Esophagus (tissue), 2 donors: Measurements from ENCODE around the gene ARHGEF38. TPM values are rescaled to one million over a fixed set of nuclear protein-coding genes. Genes with fewer than 3 reads are reported as not detected.
"Not testable (repeated sequence)": the region's sequence is repeated elsewhere in the genome, so short reads cannot be mapped to it uniquely, and the experiment has no call there.

Source experiments
- H3K27ac ChIP-seq, 2 donors: one replicate each; pipeline ENCODE4 v1.5.1; 2013; ENCODE audit warnings: low read depth in 2 of 2, mild to moderate bottlenecking in 2 of 2, inconsistent platforms in 1 of 2, low read length in 1 of 2, moderate library complexity in 1 of 2
- H3K27me3 ChIP-seq, 2 donors: one replicate each; pipeline ENCODE4 v1.6.1; 2013; ENCODE audit warnings: low read length in 2 of 2, control low read depth in 1 of 2, mild to moderate bottlenecking in 1 of 2; ENCODE audit not compliant: insufficient read depth in 2 of 2, control insufficient read depth in 1 of 2
- H3K36me3 ChIP-seq, 2 donors: one replicate each; pipeline ENCODE4 v1.6.1; 2013; ENCODE audit warnings: low read length in 1 of 2; ENCODE audit not compliant: control insufficient read depth in 2 of 2, insufficient read depth in 2 of 2
- H3K4me1 ChIP-seq, 2 donors: one replicate each; pipeline ENCODE4 v1.6.1; 2013; ENCODE audit warnings: low read length in 1 of 2; ENCODE audit not compliant: control insufficient read depth in 2 of 2, insufficient read depth in 2 of 2
- H3K4me3 ChIP-seq, 2 donors: one replicate each; pipeline ENCODE4 v1.5.1; 2013; ENCODE audit warnings: low read length in 2 of 2, mild to moderate bottlenecking in 2 of 2, low read depth in 1 of 2, moderate library complexity in 1 of 2
- H3K9me3 ChIP-seq, 2 donors: one replicate each; pipeline ENCODE4 v1.6.1; 2013; ENCODE audit warnings: mild to moderate bottlenecking in 2 of 2, low read depth in 1 of 2, low read length in 1 of 2, moderate library complexity in 1 of 2; ENCODE audit not compliant: control insufficient read depth in 2 of 2, insufficient read depth in 1 of 2
- WGBS, 2 donors: extraction: QIAGEN DNeasy Blood & Tissue Kit; methylation state at CpG; one replicate each; pipeline ENCODE4 v1.1.7; 2013; 5-methylcytosine and 5-hydroxymethylcytosine counted together
- polyA plus RNA-seq, 2 donors: library from polyadenylated mRNA; stranded (reverse); fragments of 200-250 nt; gene quantifications; one replicate each; pipeline ENCODE4 v1.2.3, GENCODE V29; 2013
- donor health status: healthy with polysubstance abuse.
- donor health status: Bipolar disorder and iron deficiency.

Gene ARHGEF38
- polyA plus RNA-seq, 2 donors = 0.06 to 0.07 TPM

DNA sequence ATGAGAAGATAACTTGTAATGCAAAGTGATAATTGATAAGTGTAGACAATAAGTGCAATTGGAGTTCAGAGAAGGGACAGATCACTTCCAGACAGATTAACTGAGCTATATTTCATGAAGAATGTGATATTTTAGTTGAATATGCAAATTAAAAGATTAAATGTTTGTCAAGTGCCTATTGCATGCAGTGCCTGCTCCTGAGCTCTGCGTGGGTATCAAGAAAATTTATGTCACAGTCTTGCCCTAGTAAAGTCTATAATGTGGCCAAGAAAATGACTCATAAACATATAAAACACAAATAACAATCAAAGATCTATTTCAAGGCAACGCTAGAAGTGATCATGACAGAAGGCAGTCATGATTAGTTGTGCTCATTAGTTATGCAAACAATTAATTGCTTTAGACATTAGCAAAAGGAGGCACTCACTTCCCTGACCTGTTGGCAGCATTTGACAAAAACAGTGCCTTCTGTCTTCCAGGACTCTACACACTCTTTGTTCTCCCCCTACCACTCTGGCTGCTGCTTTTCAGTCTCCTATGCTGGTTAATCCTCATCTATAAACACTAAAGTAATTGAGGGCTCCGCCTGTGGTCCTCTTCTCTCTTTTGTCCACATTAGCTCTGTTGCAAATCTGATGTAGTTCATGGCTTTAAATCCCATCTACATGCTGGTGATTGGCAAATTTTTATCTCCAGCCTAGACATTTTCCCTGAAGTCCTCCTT lies 47.7 kb downstream of the ARHGEF38 start:
- H3K4me3 ChIP-seq = no peak overlapping the region
- no peaks in the 10 kb centered on the region for H3K36me3 ChIP-seq
- no peaks in the 10 kb centered on the region for H3K27me3 ChIP-seq
- no peak overlapping the region for H3K27ac ChIP-seq
- H3K9me3 ChIP-seq = no peaks in the 10 kb centered on the region
- 71 to 81% methylated on average over 3 of the region's 3 CpGs for WGBS, 2 donors
- H3K4me1 ChIP-seq = no peaks in the 10 kb centered on the region

DNA sequence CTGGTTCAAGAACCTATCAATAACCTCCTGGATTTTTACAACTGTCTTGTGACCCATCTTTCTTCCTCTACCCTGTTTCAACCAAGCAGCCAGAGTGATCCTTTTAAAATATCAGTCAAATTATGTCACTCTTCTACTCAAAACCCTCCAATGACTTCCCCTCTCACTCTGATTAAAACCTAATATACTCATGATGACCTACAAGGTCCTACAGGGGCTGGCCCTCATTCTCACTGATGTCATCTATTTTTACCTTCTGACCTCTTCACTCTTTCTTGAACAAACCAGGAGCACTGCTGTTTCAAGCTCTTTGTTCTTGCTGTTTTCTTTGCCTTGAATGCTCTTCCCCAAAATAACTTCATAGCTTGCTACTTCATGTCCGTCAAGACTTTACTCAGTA lies 48.5 kb downstream of the ARHGEF38 start:
- no peak overlapping the region for H3K27ac ChIP-seq
- no peak overlapping the region for H3K4me3 ChIP-seq
- 83 to 97% methylated on average over 1 of the region's 1 CpG for WGBS, 2 donors
- no peaks in the 10 kb centered on the region for H3K4me1 ChIP-seq
- no peaks in the 10 kb centered on the region for H3K27me3 ChIP-seq
- no peaks in the 10 kb centered on the region for H3K36me3 ChIP-seq
- H3K9me3 ChIP-seq = no peaks in the 10 kb centered on the region

DNA sequence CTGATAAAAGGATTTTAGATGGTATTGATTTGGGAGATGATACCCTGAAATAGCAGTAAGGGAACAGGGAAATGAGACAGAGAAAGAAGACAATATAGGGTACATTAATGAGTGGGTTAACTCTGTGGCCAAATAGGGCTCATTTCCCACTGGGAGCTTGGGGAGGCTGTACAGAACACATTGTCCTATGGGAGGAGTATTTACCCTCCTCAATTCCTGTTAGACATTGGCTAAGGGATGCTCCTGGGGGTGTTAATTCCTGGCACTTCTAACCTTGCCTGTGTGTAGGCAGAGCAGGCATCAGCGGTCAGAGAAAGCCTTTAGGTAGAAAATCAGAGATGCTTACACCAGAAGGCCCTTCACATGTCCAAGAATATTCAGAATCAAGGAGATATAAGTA lies 49.0 kb downstream of the ARHGEF38 start:
- no peak overlapping the region for H3K27ac ChIP-seq
- H3K4me3 ChIP-seq = no peak overlapping the region
- 92 to 96% methylated on average over 1 of the region's 1 CpG for WGBS, 2 donors
- no peaks in the 10 kb centered on the region for H3K9me3 ChIP-seq
- no peaks in the 10 kb centered on the region for H3K4me1 ChIP-seq
- H3K36me3 ChIP-seq = no peaks in the 10 kb centered on the region
- no peaks in the 10 kb centered on the region for H3K27me3 ChIP-seq

DNA sequence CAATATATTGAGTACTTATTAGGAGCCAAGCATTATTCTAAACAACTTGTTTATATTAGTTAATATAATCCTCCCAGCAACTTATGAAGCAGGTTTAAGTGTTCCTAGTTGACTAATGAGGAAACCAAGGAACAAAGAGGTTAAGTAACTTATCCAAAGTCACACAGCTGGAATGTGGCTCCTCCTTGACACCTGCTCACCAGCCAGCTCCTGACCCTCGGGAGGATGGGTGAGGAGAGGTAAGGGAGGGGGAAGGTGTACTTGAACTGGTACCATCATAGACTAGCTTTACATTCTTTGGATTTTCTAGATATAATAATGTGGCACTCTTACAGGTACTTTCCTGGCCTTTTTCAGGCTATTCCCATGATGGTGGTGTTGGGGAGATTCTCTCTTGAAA lies 50.7 kb downstream of the ARHGEF38 start:
- no peaks in the 10 kb centered on the region for H3K4me1 ChIP-seq
- no peaks in the 10 kb centered on the region for H3K36me3 ChIP-seq
- no peak overlapping the region for H3K27ac ChIP-seq
- H3K9me3 ChIP-seq = no peaks in the 10 kb centered on the region
- H3K27me3 ChIP-seq = no peaks in the 10 kb centered on the region
- no peak overlapping the region for H3K4me3 ChIP-seq
- WGBS, 2 donors = 34 to 54% methylated on average over 1 of the region's 1 CpG

DNA sequence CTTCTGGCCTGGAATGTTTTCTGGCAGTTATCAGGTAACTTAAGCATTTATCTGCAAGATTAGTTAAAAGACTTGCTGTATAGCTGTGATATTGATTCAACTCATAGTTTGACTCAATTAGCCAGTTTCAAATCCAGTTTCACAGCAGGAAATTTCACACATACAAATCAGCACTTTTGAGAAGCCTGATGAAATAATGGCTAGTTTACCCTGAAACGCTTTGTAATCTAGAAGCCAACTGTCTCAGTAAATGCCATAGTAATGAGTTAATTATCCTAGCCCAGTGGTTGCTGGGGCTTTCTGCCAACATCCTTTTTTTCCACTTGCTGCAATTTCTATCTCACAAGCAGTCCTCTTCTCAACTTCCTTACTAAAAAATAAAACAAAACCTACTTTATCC lies 53.1 kb downstream of the ARHGEF38 start:
- Histone ChIP-seq H3K27me3 (no peaks in the 10 kb centered on the region), H3K9me3 (no peaks in the 10 kb centered on the region), H3K4me3 (no peak overlapping the region), H3K4me1 (no peaks in the 10 kb centered on the region), H3K27ac (no peak overlapping the region), H3K36me3 (no peaks in the 10 kb centered on the region)
- 4 to 21% methylated on average over 1 of the region's 1 CpG for WGBS, 2 donors

DNA sequence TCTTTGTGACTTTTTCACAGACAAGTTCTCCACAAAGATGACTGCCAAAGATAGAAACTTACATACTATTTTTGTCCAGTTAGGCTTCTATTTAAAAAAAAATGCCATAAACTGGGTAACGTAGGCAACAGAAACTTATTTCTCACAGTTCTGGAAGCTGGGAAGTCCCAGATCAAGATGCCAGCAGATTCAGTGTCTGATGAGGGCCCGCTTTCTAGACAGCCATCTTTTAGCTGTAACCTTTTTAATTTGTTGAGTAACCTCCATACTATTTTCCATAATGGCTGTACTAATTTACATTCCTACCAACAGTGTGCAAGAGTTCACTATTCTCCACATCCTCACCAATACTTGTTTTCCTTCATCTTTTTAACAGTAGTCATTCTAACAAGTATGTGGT lies 55.5 kb downstream of the ARHGEF38 start:
- Histone ChIP-seq H3K9me3 (no peaks in the 10 kb centered on the region), H3K27me3 (no peaks in the 10 kb centered on the region), H3K27ac (no peak overlapping the region), H3K4me3 (no peak overlapping the region), H3K4me1 (no peaks in the 10 kb centered on the region), H3K36me3 (no peaks in the 10 kb centered on the region)
- WGBS, 2 donors = 49 to 70% methylated on average over 2 of the region's 2 CpGs

DNA sequence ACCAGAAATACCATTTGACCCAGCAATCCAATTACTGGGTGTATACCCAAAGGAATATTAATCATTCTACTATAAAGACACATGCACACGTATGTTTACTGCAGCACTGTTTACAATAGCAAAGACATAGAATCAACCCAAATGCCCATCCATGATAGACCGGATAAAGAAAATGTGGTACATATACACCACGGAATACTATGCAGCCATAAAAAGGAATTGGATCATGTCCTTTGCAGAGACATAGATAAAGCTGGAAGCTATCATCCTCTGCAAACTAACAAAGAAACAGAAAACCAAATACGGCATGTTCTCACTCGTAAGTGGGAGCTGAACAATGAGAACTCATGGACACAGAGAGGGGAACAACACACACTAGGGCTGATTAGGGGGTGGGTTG lies 57.4 kb downstream of the ARHGEF38 start:
- not testable (repeated sequence) for H3K27ac ChIP-seq, H3K4me3 ChIP-seq, H3K36me3 ChIP-seq, H3K9me3 ChIP-seq, H3K27me3 ChIP-seq, H3K4me1 ChIP-seq
- 95 to 97% methylated on average over 5 of the region's 5 CpGs for WGBS, 2 donors

DNA sequence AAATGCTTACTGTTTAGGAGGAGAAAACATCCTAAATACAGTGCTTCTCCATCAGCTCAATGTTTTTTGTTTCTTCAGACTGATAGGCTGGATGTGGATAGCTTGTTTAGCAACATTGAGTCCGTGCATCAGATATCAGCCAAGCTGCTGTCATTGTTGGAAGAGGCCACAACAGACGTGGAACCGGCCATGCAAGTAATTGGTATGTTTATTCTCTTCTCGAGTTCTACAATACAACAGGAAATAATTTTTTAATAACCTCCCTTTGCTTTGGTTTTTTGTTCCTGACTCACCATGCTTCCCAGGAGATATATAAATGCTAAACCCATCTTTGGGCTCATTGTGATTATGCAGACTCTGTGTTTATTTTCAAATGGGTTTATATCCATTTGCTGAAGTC lies 60.9 kb downstream of the ARHGEF38 start:
- WGBS, 2 donors = 21 to 23% methylated on average over 4 of the region's 4 CpGs
- no peaks in the 10 kb centered on the region for H3K27me3 ChIP-seq
- no peak overlapping the region for H3K27ac ChIP-seq
- H3K36me3 ChIP-seq = no peaks in the 10 kb centered on the region
- no peaks in the 10 kb centered on the region for H3K9me3 ChIP-seq
- no peaks in the 10 kb centered on the region for H3K4me1 ChIP-seq
- no peak overlapping the region for H3K4me3 ChIP-seq

DNA sequence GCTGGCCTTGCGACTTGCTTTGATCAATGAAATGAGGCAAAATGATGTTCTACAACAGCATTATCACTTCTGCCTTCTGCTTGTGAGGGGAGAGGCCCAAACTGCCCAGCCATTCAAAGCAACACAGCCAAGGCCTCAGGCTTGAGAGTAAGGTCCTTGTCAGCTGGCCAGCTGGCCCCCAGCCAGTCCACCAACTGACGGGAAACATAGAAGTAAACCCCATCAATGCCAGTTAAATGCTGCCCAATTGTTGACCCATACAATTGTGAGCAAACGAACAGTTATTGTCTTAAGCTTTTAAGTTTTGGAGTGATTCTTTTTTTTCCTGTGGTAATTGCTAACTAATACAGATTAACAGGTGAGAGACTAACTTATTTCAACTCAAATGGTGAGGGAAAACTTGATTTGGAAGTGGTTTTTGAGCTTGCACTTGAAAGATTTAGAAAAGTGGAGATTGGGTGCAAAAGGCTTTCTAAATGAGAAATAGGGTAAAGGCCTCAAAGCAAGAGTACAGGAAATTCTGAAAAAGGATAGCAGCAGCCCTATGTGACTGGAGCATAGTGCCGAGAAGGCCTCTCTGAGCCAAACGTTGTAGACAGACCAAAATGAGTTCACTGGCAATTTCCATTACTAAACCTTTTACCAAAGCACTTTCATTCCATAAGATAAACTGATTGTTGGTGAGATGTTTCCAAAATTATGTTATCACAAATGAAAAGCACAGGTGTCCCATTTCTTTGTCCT lies 66.9 kb downstream of the ARHGEF38 start:
- 49 to 54% methylated on average over 5 of the region's 5 CpGs for WGBS, 2 donors

More for the DNA sequence above, 66.9 kb downstream of the ARHGEF38 start:
- H3K9me3 ChIP-seq = no peaks in the 10 kb centered on the region
- H3K4me1 ChIP-seq = no peaks in the 10 kb centered on the region
- H3K36me3 ChIP-seq = no peaks in the 10 kb centered on the region
- no peaks in the 10 kb centered on the region for H3K27me3 ChIP-seq
- no peak overlapping the region for H3K27ac ChIP-seq
- H3K4me3 ChIP-seq = no peak overlapping the region
